GM15510 (cell line): Measurements from ENCODE around the gene TP73.
A peak's percentile ranks its signal among the peaks of the same experiment; 100 is the strongest.

Source experiments
- POLR2A ChIP-seq: IDR thresholded peaks from 3 replicates; pipeline ENCODE4 v1.6.1; 2011; ENCODE audit warnings: borderline replicate concordance; ENCODE audit not compliant: insufficient read length; ENCODE audit errors: extremely low read depth

The TP73 gene

GRCh38 chr1:3652548-3653285, 401 bp downstream of the TP73 start:
- peak; percentile 41 for TF ChIP-seq POLR2A

GRCh38 chr1:3653286-3653618, 936 bp downstream of the TP73 start:
- TF ChIP-seq POLR2A, result no peak

GRCh38 chr1:3654549-3655281, 2.4 kb downstream of the TP73 start:
- TF ChIP-seq POLR2A, result no peak

GRCh38 chr1:3656450-3657095, 4.3 kb downstream of the TP73 start:
- no peak for TF ChIP-seq POLR2A

GRCh38 chr1:3657096-3657475, 4.8 kb downstream of the TP73 start:
- TF ChIP-seq POLR2A, result no peak

GRCh38 chr1:3657578-3658230, 5.4 kb downstream of the TP73 start:
- TF ChIP-seq POLR2A, result no peak

- no peak for TF ChIP-seq POLR2A
These were observed 5.9 kb downstream of the TP73 start for GRCh38 chr1:3658231-3658615.

GRCh38 chr1:3659093-3659492, 6.8 kb downstream of the TP73 start:
- TF ChIP-seq POLR2A, result no peak

GRCh38 chr1:3660704-3661103, 8.4 kb downstream of the TP73 start:
- no peak for TF ChIP-seq POLR2A

GRCh38 chr1:3661631-3662030, 9.3 kb downstream of the TP73 start:
- no peak for TF ChIP-seq POLR2A

GRCh38 chr1:3662080-3662671, 9.9 kb downstream of the TP73 start:
- no peak for TF ChIP-seq POLR2A

- no peak for TF ChIP-seq POLR2A
These were observed 11.8 kb downstream of the TP73 start for GRCh38 chr1:3663999-3664699.

GRCh38 chr1:3664700-3665375, 12.5 kb downstream of the TP73 start:
- TF ChIP-seq POLR2A, result no peak

GRCh38 chr1:3668148-3668547, 15.8 kb downstream of the TP73 start:
- TF ChIP-seq POLR2A, result no peak
